OCI-LY7 (cell line): ENCODE data around the gene CPNE5. TPM values are rescaled to one million over a fixed set of nuclear protein-coding genes. Genes with fewer than 3 reads are reported as not detected.

Experiments
- BruUV-seq: library from RNA; stranded (reverse); fragments of 400-500 nt; replicated peaks from 2 replicates; lab custom pipeline; 2021; lab: Mats Ljungman, UMichigan
- CTCF ChIA-PET: fragments of 300-600 bp; sonication (Branson Sonifier 250); formaldehyde crosslinking; loops from one replicate; lab custom pipeline; 2022; ENCODE audit warnings: antibody characterized with exemption; ENCODE audit not compliant: unreplicated experiment; lab: Charles Lee
- POLR2A ChIA-PET: fragments of 300-600 bp; sonication (Branson Sonifier 250); formaldehyde crosslinking; loops from one replicate; lab custom pipeline; 2022; ENCODE audit warnings: antibody characterized with exemption; lab: Charles Lee
- DNase-seq: peaks from one replicate; pipeline ENCODE4 v3.0.0-alpha.2; 2015; ENCODE audit warnings: low spot score
- H2AFZ ChIP-seq: fragments of 200-600 bp; sonication (generic), shearing (Covaris generic); 2 replicates; pipeline ENCODE4 v1.6.1; 2014; ENCODE audit warnings: mild to moderate bottlenecking, antibody characterized with exemption, low read length, moderate library complexity
- H3K27ac ChIP-seq: fragments of 200-600 bp; sonication (generic); 2 replicates; pipeline ENCODE4 v1.5.1; 2014; ENCODE audit warnings: mixed run types, low read depth, mild to moderate bottlenecking, moderate library complexity, low read length, inconsistent platforms; ENCODE audit not compliant: poor library complexity, severe bottlenecking
- H3K36me3 ChIP-seq: fragments of 200-600 bp; sonication (generic); 2 replicates; pipeline ENCODE4 v1.6.1; 2014; ENCODE audit warnings: mild to moderate bottlenecking, antibody characterized with exemption, low read length, moderate library complexity, mixed read lengths; ENCODE audit not compliant: insufficient read depth
- H3K4me1 ChIP-seq: fragments of 200-600 bp; sonication (generic); 2 replicates; pipeline ENCODE4 v1.5.1; 2014; ENCODE audit warnings: mild to moderate bottlenecking, low read length; ENCODE audit not compliant: insufficient read depth, poor library complexity, severe bottlenecking
- H3K4me2 ChIP-seq: fragments of 200-600 bp; sonication (generic); 2 replicates; pipeline ENCODE4 v1.6.1; 2014; ENCODE audit warnings: mild to moderate bottlenecking, low read length
- H3K4me3 ChIP-seq: fragments of 200-600 bp; sonication (generic); 2 replicates; pipeline ENCODE4 v1.5.1; 2014; ENCODE audit warnings: mild to moderate bottlenecking, low read depth, low read length; ENCODE audit not compliant: poor library complexity, severe bottlenecking
- H3K79me2 ChIP-seq: fragments of 200-600 bp; sonication (generic); 2 replicates; pipeline ENCODE4 v1.6.1; 2016; ENCODE audit warnings: low read depth, mild to moderate bottlenecking, low read length, moderate library complexity, mixed read lengths; ENCODE audit not compliant: insufficient read depth
- H3K9me2 ChIP-seq: fragments of 200-600 bp; sonication (generic); 2 replicates; pipeline ENCODE4 v1.6.1; 2016; ENCODE audit warnings: mild to moderate bottlenecking, low read length, mixed read lengths; ENCODE audit not compliant: insufficient read depth
- H3K9me3 ChIP-seq: fragments of 200-600 bp; sonication (generic); 2 replicates; pipeline ENCODE4 v1.6.1; 2014; ENCODE audit warnings: mild to moderate bottlenecking, mixed run types, low read length, mixed read lengths
- H4K20me1 ChIP-seq: fragments of 200-600 bp; sonication (generic); 2 replicates; pipeline ENCODE4 v1.6.1; 2014; ENCODE audit warnings: mild to moderate bottlenecking, antibody characterized with exemption, low read length, moderate library complexity, mixed read lengths; ENCODE audit not compliant: insufficient read depth
- EZH2phosphoT487 ChIP-seq: fragments of 200-600 bp; sonication (generic); IDR thresholded peaks from 2 replicates; pipeline ENCODE4 v1.6.1; 2018; ENCODE audit warnings: low read depth, borderline replicate concordance, mild to moderate bottlenecking, mixed run types, antibody characterized with exemption, low read length, moderate library complexity, mixed read lengths
- intact Hi-C: fragments of 100-400 bp; cut with micrococcal nuclease; formaldehyde crosslinking; loops from one replicate; pipeline ENCODE4 v1.10.0; 2022; ENCODE audit not compliant: unreplicated experiment
- total RNA-seq, 2 experiments: library from RNA; depleted of rRNA in 1 of 2; stranded (reverse); fragments of >200 nt in 1 of 2; shearing (Covaris generic) in 1 of 2; gene quantifications; 2 replicates each; pipeline ENCODE4 v1.2.3, GENCODE V29; 2014 to 2022
- TF ChIP-seq, protein P1 (sequence below): fragments of 200-600 bp; sonication (generic); conservative IDR thresholded peaks from 2 replicates; pipeline ENCODE4 v1.5.1; 2014; ENCODE audit warnings: mild to moderate bottlenecking, antibody characterized with exemption, low read length, moderate library complexity, mixed read lengths

Gene CPNE5
- total RNA-seq, 2 experiments from 2014 or later = 37.7 to 89.8 TPM

DNA sequence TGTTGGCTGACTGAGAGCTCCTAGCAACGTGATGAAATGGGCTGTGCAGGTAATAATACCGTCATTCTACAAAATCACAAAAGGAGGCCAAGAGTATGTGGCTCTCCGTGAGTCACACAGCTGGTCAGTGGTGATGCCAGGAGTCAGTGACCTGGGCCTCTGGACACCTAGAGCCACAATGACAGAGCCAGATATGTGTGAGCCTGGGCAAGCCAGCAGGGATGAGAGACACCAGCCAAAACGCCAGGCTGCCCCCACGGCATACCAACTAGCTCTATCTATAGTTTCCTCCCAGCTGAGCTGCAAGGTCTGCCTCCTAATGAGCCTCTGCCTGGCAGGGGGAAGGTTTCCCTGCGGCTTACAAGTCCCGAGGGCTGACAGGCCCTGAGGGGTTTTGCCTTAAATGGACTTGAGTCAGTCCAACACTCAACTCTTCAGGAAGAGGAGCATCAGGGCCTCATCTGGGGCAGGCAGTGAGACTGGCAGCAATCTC is 70.0 kb downstream of the CPNE5 start:
- POLR2A ChIA-PET = interaction anchor here (1.2 to 2.8 kb wide), 3 partner anchors 8 to 12 kb away, joined by 3 to 9 read pairs (median 8); no protein-coding TSS in a partner anchor
- Histone ChIP-seq H3K4me2 (peak overlapping the region; percentile 53), H3K27ac (no peak overlapping the region), H3K9me3 (no peaks in the 10 kb centered on the region), H2AFZ (peak overlapping the region; percentile 38; the same call in 1 of the 2 replicates), H4K20me1 (no peaks in the 10 kb centered on the region), H3K9me2 (no peaks in the 10 kb centered on the region), H3K4me1 (peaks cover 45% of the 10 kb centered on the region), H3K4me3 (no peak overlapping the region), H3K36me3 (no peaks in the 10 kb centered on the region), H3K79me2 (no peaks in the 10 kb centered on the region)
- DNase-seq = no peak
- TF ChIP-seq, protein P1, sequence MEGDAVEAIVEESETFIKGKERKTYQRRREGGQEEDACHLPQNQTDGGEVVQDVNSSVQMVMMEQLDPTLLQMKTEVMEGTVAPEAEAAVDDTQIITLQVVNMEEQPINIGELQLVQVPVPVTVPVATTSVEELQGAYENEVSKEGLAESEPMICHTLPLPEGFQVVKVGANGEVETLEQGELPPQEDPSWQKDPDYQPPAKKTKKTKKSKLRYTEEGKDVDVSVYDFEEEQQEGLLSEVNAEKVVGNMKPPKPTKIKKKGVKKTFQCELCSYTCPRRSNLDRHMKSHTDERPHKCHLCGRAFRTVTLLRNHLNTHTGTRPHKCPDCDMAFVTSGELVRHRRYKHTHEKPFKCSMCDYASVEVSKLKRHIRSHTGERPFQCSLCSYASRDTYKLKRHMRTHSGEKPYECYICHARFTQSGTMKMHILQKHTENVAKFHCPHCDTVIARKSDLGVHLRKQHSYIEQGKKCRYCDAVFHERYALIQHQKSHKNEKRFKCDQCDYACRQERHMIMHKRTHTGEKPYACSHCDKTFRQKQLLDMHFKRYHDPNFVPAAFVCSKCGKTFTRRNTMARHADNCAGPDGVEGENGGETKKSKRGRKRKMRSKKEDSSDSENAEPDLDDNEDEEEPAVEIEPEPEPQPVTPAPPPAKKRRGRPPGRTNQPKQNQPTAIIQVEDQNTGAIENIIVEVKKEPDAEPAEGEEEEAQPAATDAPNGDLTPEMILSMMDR = no peak
- TF ChIP-seq EZH2phosphoT487 = no peak
- intact Hi-C loops = loop anchor here (5.0 to 10.0 kb wide), 2 partner anchors 406 to 438 kb away; partner anchors contain the start of gene PIM1
- CTCF ChIA-PET = interaction anchor here (0.8 to 4.1 kb wide), 4 partner anchors 9 to 154 kb away, joined by 3 to 43 read pairs (median 16); no protein-coding TSS in a partner anchor
- BruUV-seq = no TSS peak

DNA sequence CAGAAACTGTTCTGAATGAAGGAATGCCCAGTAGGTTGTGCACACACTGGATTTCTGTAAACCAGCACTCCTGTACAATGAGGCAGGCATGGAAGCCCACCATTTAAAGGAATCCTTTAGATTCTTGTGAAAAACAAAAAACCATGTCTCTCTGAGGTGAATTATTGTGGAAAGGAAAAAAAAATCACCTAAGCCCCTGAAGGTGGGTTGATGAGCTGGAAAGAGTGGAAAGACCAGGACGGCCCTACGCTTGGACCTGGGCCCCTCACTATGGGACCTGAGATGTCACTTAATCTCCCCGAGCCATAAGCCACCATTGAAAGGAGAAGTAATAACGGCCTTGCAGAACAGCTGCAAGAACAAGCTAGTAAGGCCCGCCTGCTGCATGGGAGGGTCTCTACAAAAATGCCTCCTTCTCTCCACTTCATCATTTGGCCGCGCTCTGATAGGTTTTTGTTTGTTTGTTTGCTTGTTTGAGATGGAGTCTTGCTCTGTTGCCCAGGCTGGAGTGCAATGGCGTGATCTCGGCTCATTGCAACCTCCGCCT is 72.8 kb downstream of the CPNE5 start:
- no peak for TF ChIP-seq EZH2phosphoT487
- TF ChIP-seq, protein P1 = peak; percentile 56; the same call in 1 of the 2 replicates
- Histone ChIP-seq H4K20me1 (no peaks in the 10 kb centered on the region), H3K4me3 (no peak overlapping the region), H3K4me1 (peaks cover 45% of the 10 kb centered on the region), H3K79me2 (no peaks in the 10 kb centered on the region), H3K9me2 (no peaks in the 10 kb centered on the region), H2AFZ (no peak overlapping the region; the same call in 1 of the 2 replicates), H3K27ac (no peak overlapping the region), H3K36me3 (no peaks in the 10 kb centered on the region), H3K4me2 (peak overlapping the region; percentile 61), H3K9me3 (no peaks in the 10 kb centered on the region)
- no TSS peak for BruUV-seq
- ChIA-PET CTCF (interaction anchor here (0.7 to 4.1 kb wide), 5 partner anchors 9 to 37 kb away, joined by 3 to 43 read pairs (median 3); no protein-coding TSS in a partner anchor), POLR2A (interaction anchor here (1.1 to 1.9 kb wide), 4 partner anchors 13 to 168 kb away, joined by 4 to 8 read pairs (median 6); no protein-coding TSS in a partner anchor)
- intact Hi-C loops = loop anchor here (1.0 to 10.0 kb wide), 5 partner anchors 16 to 441 kb away; partner anchors contain the start of gene PIM1
- peak; percentile 52 for DNase-seq
